Tibial nerve (tissue), 3 donors: ENCODE measurements around the gene TGM2.

ENCODE experiments used
- POLR2A ChIP-seq, 2 donors: fragments of 450-650 bp; IDR thresholded peaks; one replicate each; pipeline ENCODE4 v1.6.1; 2017; ENCODE audit warnings: antibody characterized with exemption in 2 of 2, mild to moderate bottlenecking in 2 of 2, moderate library complexity in 2 of 2
- TF ChIP-seq, protein P1 (sequence below), 5 experiments: fragments of 200-600 bp in 3 of 5; fragments of 450-650 bp in 2 of 5; sonication (generic) in 3 of 5; IDR thresholded peaks; one replicate each; pipeline ENCODE4 v1.5.1; 2016 to 2019; ENCODE audit warnings: antibody characterized with exemption in 5 of 5, mild to moderate bottlenecking in 3 of 5, moderate library complexity in 2 of 5

GRCh38 chr20:38078084-38078483 is 87.0 kb downstream of the TGM2 start:
- TF ChIP-seq, protein P1, sequence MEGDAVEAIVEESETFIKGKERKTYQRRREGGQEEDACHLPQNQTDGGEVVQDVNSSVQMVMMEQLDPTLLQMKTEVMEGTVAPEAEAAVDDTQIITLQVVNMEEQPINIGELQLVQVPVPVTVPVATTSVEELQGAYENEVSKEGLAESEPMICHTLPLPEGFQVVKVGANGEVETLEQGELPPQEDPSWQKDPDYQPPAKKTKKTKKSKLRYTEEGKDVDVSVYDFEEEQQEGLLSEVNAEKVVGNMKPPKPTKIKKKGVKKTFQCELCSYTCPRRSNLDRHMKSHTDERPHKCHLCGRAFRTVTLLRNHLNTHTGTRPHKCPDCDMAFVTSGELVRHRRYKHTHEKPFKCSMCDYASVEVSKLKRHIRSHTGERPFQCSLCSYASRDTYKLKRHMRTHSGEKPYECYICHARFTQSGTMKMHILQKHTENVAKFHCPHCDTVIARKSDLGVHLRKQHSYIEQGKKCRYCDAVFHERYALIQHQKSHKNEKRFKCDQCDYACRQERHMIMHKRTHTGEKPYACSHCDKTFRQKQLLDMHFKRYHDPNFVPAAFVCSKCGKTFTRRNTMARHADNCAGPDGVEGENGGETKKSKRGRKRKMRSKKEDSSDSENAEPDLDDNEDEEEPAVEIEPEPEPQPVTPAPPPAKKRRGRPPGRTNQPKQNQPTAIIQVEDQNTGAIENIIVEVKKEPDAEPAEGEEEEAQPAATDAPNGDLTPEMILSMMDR (IDR thresholded peaks at IDR 0.05) = no peak
- no peak for TF ChIP-seq POLR2A (IDR thresholded peaks at IDR 0.05)
